HG03039 (cell line): ENCODE results near the gene CD68.

Source experiments
- ATAC-seq: cut with Tn5 transposase; IDR thresholded peaks from one replicate; pipeline ENCODE4 v1.9.1; 2021; ENCODE audit warnings: mild to moderate bottlenecking, moderate library complexity; ENCODE audit not compliant: unreplicated experiment

CD68 gene

GRCh38 chr17:7579001-7579833, at the start of gene CD68:
Gene CD68 (plus strand): TSS chr17:7579638. CDS start chr17:7579678, 40 bp downstream.
- ATAC-seq, result no peak

- ATAC-seq, result no peak
Observed at GRCh38 chr17:7530023-7530900, 49.2 kb upstream of the CD68 start.

- no peak for ATAC-seq
Observed at GRCh38 chr17:7538050-7538449, 41.4 kb upstream of the CD68 start.

GRCh38 chr17:7538891-7539545, 40.4 kb upstream of the CD68 start:
- no peak for ATAC-seq

GRCh38 chr17:7541074-7541621, 38.3 kb upstream of the CD68 start:
- no peak for ATAC-seq

- ATAC-seq, result no peak
Observed at GRCh38 chr17:7544911-7545310, 34.5 kb upstream of the CD68 start.

- ATAC-seq, result no peak
Observed at GRCh38 chr17:7548585-7549400, 30.6 kb upstream of the CD68 start, which contains the start of gene TNFSF12. Gene TNFSF12 (plus strand): TSS chr17:7549058. CDS start chr17:7549154, 96 bp downstream.

GRCh38 chr17:7549401-7550055, 29.9 kb upstream of the CD68 start:
- ATAC-seq, result no peak

GRCh38 chr17:7550344-7550743, 29.1 kb upstream of the CD68 start:
- ATAC-seq, result no peak

- no peak for ATAC-seq
Observed at GRCh38 chr17:7551396-7551795, 28.0 kb upstream of the CD68 start.

GRCh38 chr17:7552621-7553051, 26.8 kb upstream of the CD68 start:
- no peak for ATAC-seq

GRCh38 chr17:7553356-7553755, 26.1 kb upstream of the CD68 start:
- no peak for ATAC-seq

- no peak for ATAC-seq
Observed at GRCh38 chr17:7555320-7555948, 24.0 kb upstream of the CD68 start.

- no peak for ATAC-seq
Observed at GRCh38 chr17:7556627-7557026, 22.8 kb upstream of the CD68 start.

- no peak for ATAC-seq
Observed at GRCh38 chr17:7557147-7557764, 22.2 kb upstream of the CD68 start.

- ATAC-seq, result no peak
Observed at GRCh38 chr17:7557775-7558543, 21.5 kb upstream of the CD68 start.

GRCh38 chr17:7558544-7559319, 20.7 kb upstream of the CD68 start, which contains the start of gene TNFSF13:
Gene TNFSF13 (plus strand): TSS chr17:7558750. CDS start chr17:7559040, 290 bp downstream.
- no peak for ATAC-seq
